Neural crest cell (in vitro differentiated cells): ENCODE data around the gene SCEL. TPM values are rescaled to one million over a fixed set of nuclear protein-coding genes. Genes with fewer than 3 reads are reported as not detected.

Experiments used
- DNase-seq: peaks from one replicate; pipeline ENCODE4 v3.0.0; 2021; ENCODE audit warnings: low read depth, mixed read lengths, low spot score
- H3K27ac Mint-ChIP-seq: one replicate; pipeline ENCODE4 v1.8.0; 2021; ENCODE audit warnings: mild to moderate bottlenecking, mixed read lengths; ENCODE audit not compliant: unreplicated experiment
- H3K27me3 Mint-ChIP-seq: 2 replicates; pipeline ENCODE4 v1.8.0; 2021; ENCODE audit warnings: low read depth, mild to moderate bottlenecking, mixed read lengths
- H3K36me3 Mint-ChIP-seq: 2 replicates; pipeline ENCODE4 v1.8.0; 2021; ENCODE audit warnings: low read depth, mild to moderate bottlenecking, mixed read lengths
- H3K4me1 Mint-ChIP-seq: 2 replicates; pipeline ENCODE4 v1.8.0; 2021; ENCODE audit warnings: mixed read lengths
- H3K4me3 Mint-ChIP-seq: one replicate; pipeline ENCODE4 v1.8.0; 2021; ENCODE audit warnings: mild to moderate bottlenecking, mixed read lengths
- H3K9me3 Mint-ChIP-seq: 2 replicates; pipeline ENCODE4 v1.8.0; 2021; ENCODE audit warnings: mixed read lengths
- total RNA-seq: library from RNA; stranded (reverse); gene quantifications from 2 replicates; pipeline ENCODE4 v1.2.1, GENCODE V29; 2021
- TF ChIP-seq, protein P1 (sequence below): fragments of 200-600 bp; sonication (generic); conservative IDR thresholded peaks from 2 replicates; pipeline ENCODE4 v1.5.0; 2021; ENCODE audit warnings: antibody characterized with exemption, mild to moderate bottlenecking

SCEL gene
- total RNA-seq, 1 donor from 2014 or later = not detected

DNA sequence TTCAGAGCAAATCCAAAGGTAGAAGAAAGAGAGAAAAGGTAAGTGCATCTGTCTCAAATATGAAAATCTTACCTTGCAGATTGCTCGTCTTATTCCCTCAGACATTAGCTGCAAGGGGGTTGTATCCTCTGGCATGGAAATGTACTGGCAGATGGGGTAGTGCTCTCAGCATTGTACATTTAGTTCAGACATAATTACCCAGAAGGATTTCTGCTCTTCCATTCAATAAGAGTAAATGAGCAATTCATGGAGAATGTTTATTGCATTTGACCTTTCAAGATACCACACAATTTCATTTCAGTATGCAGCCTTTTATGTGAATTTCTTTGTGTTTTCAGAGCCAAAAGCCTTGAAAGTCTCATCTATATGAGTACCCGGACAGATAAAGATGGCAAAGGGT, 63.8 kb downstream of the SCEL start:
- no peak for DNase-seq
- no peaks in the 10 kb centered on the region for H3K27me3 Mint-ChIP-seq
- H3K9me3 Mint-ChIP-seq = no peaks in the 10 kb centered on the region
- TF ChIP-seq, protein P1, sequence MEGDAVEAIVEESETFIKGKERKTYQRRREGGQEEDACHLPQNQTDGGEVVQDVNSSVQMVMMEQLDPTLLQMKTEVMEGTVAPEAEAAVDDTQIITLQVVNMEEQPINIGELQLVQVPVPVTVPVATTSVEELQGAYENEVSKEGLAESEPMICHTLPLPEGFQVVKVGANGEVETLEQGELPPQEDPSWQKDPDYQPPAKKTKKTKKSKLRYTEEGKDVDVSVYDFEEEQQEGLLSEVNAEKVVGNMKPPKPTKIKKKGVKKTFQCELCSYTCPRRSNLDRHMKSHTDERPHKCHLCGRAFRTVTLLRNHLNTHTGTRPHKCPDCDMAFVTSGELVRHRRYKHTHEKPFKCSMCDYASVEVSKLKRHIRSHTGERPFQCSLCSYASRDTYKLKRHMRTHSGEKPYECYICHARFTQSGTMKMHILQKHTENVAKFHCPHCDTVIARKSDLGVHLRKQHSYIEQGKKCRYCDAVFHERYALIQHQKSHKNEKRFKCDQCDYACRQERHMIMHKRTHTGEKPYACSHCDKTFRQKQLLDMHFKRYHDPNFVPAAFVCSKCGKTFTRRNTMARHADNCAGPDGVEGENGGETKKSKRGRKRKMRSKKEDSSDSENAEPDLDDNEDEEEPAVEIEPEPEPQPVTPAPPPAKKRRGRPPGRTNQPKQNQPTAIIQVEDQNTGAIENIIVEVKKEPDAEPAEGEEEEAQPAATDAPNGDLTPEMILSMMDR = no peak
- no peaks in the 10 kb centered on the region for H3K36me3 Mint-ChIP-seq
- no peak overlapping the region for H3K27ac Mint-ChIP-seq
- H3K4me1 Mint-ChIP-seq = no peaks in the 10 kb centered on the region
- H3K4me3 Mint-ChIP-seq = no peak overlapping the region

DNA sequence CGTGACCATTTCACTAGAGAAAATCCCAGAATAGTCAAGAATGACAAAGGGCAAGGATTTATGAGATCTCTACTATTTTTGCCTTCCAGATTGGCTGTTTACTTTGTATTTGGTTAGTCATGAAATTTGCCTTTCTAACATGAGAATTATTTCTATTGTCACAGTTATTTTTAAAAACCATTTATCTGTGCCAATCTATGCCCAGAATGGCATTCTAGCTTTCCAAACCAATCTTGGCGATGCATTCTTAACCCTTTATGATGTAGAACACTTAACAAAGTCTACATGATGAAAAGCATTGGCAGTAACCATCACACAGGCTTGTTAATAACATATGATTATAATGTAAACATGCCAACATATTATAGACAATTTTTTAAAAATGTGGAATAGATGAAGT, 65.2 kb downstream of the SCEL start:
- Mint-ChIP-seq H3K27ac (no peak overlapping the region), H3K36me3 (no peaks in the 10 kb centered on the region), H3K4me3 (no peak overlapping the region), H3K9me3 (no peaks in the 10 kb centered on the region), H3K27me3 (no peaks in the 10 kb centered on the region), H3K4me1 (no peaks in the 10 kb centered on the region)
- TF ChIP-seq, protein P1 = no peak
- no peak for DNase-seq

DNA sequence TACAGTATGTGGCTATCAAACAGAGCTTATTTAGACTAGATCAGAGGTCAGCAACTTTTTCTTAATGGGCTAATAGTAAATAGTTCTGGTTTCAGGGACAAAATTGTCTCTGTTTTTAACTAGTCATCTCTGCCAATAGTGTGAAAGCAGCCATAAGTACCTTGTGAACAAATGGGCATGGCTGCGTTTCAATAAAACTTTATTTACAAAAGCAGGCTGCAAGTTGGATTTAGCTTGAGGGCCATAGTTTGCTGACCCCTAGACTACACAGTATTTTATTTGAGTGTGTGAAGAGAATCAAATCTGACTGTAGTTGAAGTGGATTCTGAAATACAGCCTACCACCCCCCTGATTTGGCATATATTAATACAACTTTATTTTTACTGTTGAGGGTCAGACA, 75.6 kb downstream of the SCEL start:
- no peak overlapping the region for H3K27ac Mint-ChIP-seq
- TF ChIP-seq, protein P1 = no peak
- H3K4me3 Mint-ChIP-seq = no peak overlapping the region
- H3K36me3 Mint-ChIP-seq = no peaks in the 10 kb centered on the region
- no peaks in the 10 kb centered on the region for H3K4me1 Mint-ChIP-seq
- H3K9me3 Mint-ChIP-seq = peaks cover 3% of the 10 kb centered on the region
- DNase-seq = no peak
- no peaks in the 10 kb centered on the region for H3K27me3 Mint-ChIP-seq

DNA sequence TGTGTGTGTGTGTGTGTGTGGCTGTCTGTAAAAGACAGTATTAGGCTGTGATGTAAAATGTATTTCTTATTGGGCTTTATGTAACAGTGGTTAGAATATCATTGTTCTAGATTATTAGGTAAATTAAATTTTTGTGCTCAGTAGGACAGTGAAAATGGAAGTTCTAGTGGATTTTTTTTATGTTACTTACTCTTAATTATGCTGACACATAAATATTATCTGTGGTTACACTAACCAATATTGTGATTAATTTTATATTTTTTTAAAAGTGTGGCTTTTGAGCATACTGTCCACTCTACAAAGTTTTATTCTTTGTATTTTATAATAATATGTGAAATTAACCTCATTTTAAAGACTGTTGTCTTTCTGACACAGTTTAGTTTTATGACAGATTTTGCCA, 80.5 kb downstream of the SCEL start:
- Mint-ChIP-seq H3K9me3 (no peaks in the 10 kb centered on the region), H3K27ac (no peak overlapping the region), H3K27me3 (no peaks in the 10 kb centered on the region), H3K36me3 (no peaks in the 10 kb centered on the region), H3K4me1 (peaks cover 17% of the 10 kb centered on the region), H3K4me3 (no peak overlapping the region)
- TF ChIP-seq, protein P1 = no peak
- no peak for DNase-seq

DNA sequence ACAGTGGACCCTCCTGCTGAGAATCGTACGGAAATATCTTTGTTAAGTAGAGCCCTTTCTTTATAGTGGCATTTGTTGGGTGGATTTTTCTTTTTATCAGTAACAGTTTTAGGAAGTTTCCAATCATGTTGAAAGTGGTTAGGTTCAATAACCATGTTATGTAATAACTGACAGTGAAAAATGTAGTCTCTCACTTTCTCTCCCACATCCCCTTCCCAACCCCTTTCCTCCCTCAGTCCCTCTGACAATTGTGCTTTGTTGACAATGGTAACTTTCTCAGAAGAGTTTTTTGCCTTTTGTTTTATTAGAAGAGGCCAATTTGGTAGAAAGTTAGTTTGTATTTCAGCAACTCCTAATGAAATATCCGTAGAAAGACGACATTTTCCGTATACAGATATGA, 84.1 kb downstream of the SCEL start:
- H3K9me3 Mint-ChIP-seq = no peaks in the 10 kb centered on the region
- TF ChIP-seq, protein P1 = no peak
- H3K27ac Mint-ChIP-seq = no peak overlapping the region
- peaks cover 17% of the 10 kb centered on the region for H3K4me1 Mint-ChIP-seq
- no peaks in the 10 kb centered on the region for H3K27me3 Mint-ChIP-seq
- H3K36me3 Mint-ChIP-seq = no peaks in the 10 kb centered on the region
- no peak for DNase-seq
- H3K4me3 Mint-ChIP-seq = no peak overlapping the region

DNA sequence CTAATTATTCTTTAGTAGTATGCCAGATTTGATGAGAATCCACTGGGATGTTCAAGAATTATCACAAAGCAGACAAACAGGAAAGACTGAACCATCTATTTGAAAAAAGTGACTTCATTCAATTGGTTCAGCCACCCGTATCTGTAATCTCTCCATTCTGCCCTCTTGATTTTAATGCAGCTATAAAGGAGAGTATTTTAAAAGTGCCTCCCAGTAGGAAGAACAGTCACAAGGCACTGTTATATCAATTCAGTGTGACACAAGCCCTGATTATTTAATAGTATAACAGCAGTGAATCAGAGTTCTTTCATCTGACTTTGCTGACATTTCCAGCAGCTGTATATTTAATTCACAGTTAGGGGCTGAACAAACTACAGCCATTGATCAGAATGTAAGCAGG, 84.6 kb downstream of the SCEL start:
- TF ChIP-seq, protein P1 = no peak
- peaks cover 17% of the 10 kb centered on the region for H3K4me1 Mint-ChIP-seq
- DNase-seq = no peak
- H3K9me3 Mint-ChIP-seq = no peaks in the 10 kb centered on the region
- H3K36me3 Mint-ChIP-seq = no peaks in the 10 kb centered on the region
- H3K27ac Mint-ChIP-seq = no peak overlapping the region
- no peaks in the 10 kb centered on the region for H3K27me3 Mint-ChIP-seq
- H3K4me3 Mint-ChIP-seq = no peak overlapping the region
